HCT116 (cell line): ENCODE data around the gene NFIB. TPM values are rescaled to one million over a fixed set of nuclear protein-coding genes. Genes with fewer than 3 reads are reported as not detected.

Source experiments
- ATAC-seq: fragments of 200-7000 bp; cut with Tn5 transposase; 2 replicates; pipeline ENCODE4 v1.9.1; 2020; ENCODE audit warnings: mild to moderate bottlenecking, moderate library complexity
- BruUV-seq: library from RNA; stranded (reverse); fragments of 400-500 nt; replicated peaks from 2 replicates; lab custom pipeline; 2021; lab: Mats Ljungman, UMichigan
- CTCF ChIA-PET: fragments of 300-600 bp; sonication (Branson Sonifier 250); formaldehyde crosslinking; loops from one replicate; lab custom pipeline; 2021; ENCODE audit warnings: antibody characterized with exemption; lab: Charles Lee
- POLR2A ChIA-PET: fragments of 300-600, 350-600 bp; sonication (Branson Sonifier 250); formaldehyde crosslinking; loops from one replicate; lab custom pipeline; 2021; ENCODE audit warnings: antibody characterized with exemption; lab: Charles Lee
- RAD21 ChIA-PET, 2 experiments: fragments of 300-600 bp; sonication (Branson Sonifier 250); formaldehyde crosslinking; loops; one replicate each; lab custom pipeline; 2023; ENCODE audit warnings: low total read pairs in 2 of 2; ENCODE audit not compliant: uncharacterized antibody in 2 of 2, unreplicated experiment in 2 of 2, low non-redundant PET in 1 of 2; lab: Charles Lee
- DNase-seq: peaks from one replicate; pipeline ENCODE4 v3.0.0-alpha.2; 2010; ENCODE audit warnings: low read depth, low spot score
- H2AFZ ChIP-seq: fragments of 200-600 bp; shearing (Covaris generic), sonication (generic); 2 replicates; pipeline ENCODE4 v1.6.1; 2017; ENCODE audit warnings: low read depth, mixed run types, mixed read lengths, antibody characterized with exemption, low read length; ENCODE audit not compliant: poor library complexity, severe bottlenecking
- H3K27ac ChIP-seq: 2 replicates; pipeline ENCODE4 v1.5.1; 2012; ENCODE audit warnings: low read depth, low read length
- H3K27me3 ChIP-seq: fragments of 200-600 bp; sonication (generic); 2 replicates; pipeline ENCODE4 v1.6.1; 2016; ENCODE audit warnings: mixed run types, low read length, mixed read lengths; ENCODE audit not compliant: insufficient read depth
- H3K36me3 ChIP-seq, 2 experiments: fragments of 200-500 bp in 1 of 2; fragments of 200-600 bp in 1 of 2; sonication (Bioruptor generic) in 1 of 2; sonication (generic) in 1 of 2; 2 replicates each; pipeline versions ENCODE4 v1.5.1 to v1.6.1; 2014 to 2016; ENCODE audit warnings: low read length in 2 of 2, inconsistent platforms in 1 of 2, mixed read lengths in 1 of 2, mixed run types in 1 of 2; ENCODE audit not compliant: insufficient read depth in 2 of 2, control insufficient read depth in 1 of 2
- H3K4me1 ChIP-seq, 2 experiments: fragments of 200-600 bp in 1 of 2; sonication (generic) in 1 of 2; 2 replicates each; pipeline versions ENCODE4 v1.5.1 to v1.6.1; 2012 to 2017; ENCODE audit warnings: low read length in 2 of 2, inconsistent platforms in 1 of 2, mild to moderate bottlenecking in 1 of 2, mixed read lengths in 1 of 2, mixed run types in 1 of 2, moderate library complexity in 1 of 2; ENCODE audit not compliant: insufficient read depth in 2 of 2, control insufficient read depth in 1 of 2
- H3K4me2 ChIP-seq: fragments of 200-600 bp; sonication (generic); 2 replicates; pipeline ENCODE4 v1.6.1; 2017; ENCODE audit warnings: mixed run types, low read length, mixed read lengths
- H3K4me3 ChIP-seq, 2 experiments: fragments of 200-600 bp in 1 of 2; sonication (generic) in 1 of 2; replicated peaks in 1 of 2; 2 replicates each; pipeline ENCODE4 v1.5.1; 2011 to 2016; ENCODE audit warnings: low read length in 2 of 2, control low read depth in 1 of 2, low read depth in 1 of 2, mild to moderate bottlenecking in 1 of 2, mixed read lengths in 1 of 2, mixed run types in 1 of 2
- H3K79me2 ChIP-seq: fragments of 200-600 bp; sonication (generic); 2 replicates; pipeline ENCODE4 v1.6.1; 2017; ENCODE audit warnings: mild to moderate bottlenecking, mixed run types, low read length, moderate library complexity, mixed read lengths; ENCODE audit not compliant: insufficient read depth
- H3K9ac ChIP-seq: fragments of 200-600 bp; sonication (generic); 2 replicates; pipeline ENCODE4 v1.6.1; 2016; ENCODE audit warnings: low read length, mixed read lengths
- H3K9me2 ChIP-seq: fragments of 200-600 bp; sonication (generic), shearing (Covaris generic); 2 replicates; pipeline ENCODE4 v1.6.1; 2017; ENCODE audit warnings: mixed run types, mild to moderate bottlenecking, moderate library complexity; ENCODE audit not compliant: insufficient read depth
- H3K9me3 ChIP-seq, 2 experiments: fragments of 200-500 bp in 1 of 2; fragments of 200-600 bp in 1 of 2; sonication (Bioruptor generic) in 1 of 2; sonication (generic) in 1 of 2; 2 replicates each; pipeline ENCODE4 v1.6.1; 2014 to 2017; ENCODE audit warnings: low read length in 2 of 2, mixed read lengths in 2 of 2, inconsistent platforms in 1 of 2, low read depth in 1 of 2, mild to moderate bottlenecking in 1 of 2, mixed run types in 1 of 2, moderate library complexity in 1 of 2; ENCODE audit not compliant: control insufficient read depth in 1 of 2, insufficient read depth in 1 of 2
- H4K20me1 ChIP-seq: fragments of 200-600 bp; sonication (generic), shearing (Covaris generic); 2 replicates; pipeline ENCODE4 v1.6.1; 2017; ENCODE audit warnings: mixed run types, mild to moderate bottlenecking, moderate library complexity; ENCODE audit not compliant: insufficient read depth
- CBX3 ChIP-seq: IDR thresholded peaks from 2 replicates; pipeline ENCODE4 v1.6.1; 2012; ENCODE audit warnings: low read depth
- CEBPB ChIP-seq: IDR thresholded peaks from 2 replicates; pipeline ENCODE4 v1.6.1; 2012; ENCODE audit warnings: low read depth
- EGR1 ChIP-seq: IDR thresholded peaks from 2 replicates; pipeline ENCODE4 v1.6.1; 2012; ENCODE audit warnings: low read depth
- ELF1 ChIP-seq: IDR thresholded peaks from 2 replicates; pipeline ENCODE4 v1.6.1; 2012; ENCODE audit warnings: low read depth, borderline replicate concordance
- EZH2phosphoT487 ChIP-seq: fragments of 200-600 bp; IDR thresholded peaks from 2 replicates; pipeline ENCODE4 v1.6.1; 2018; ENCODE audit warnings: antibody characterized with exemption, borderline replicate concordance
- JUND ChIP-seq: IDR thresholded peaks from 2 replicates; pipeline ENCODE4 v1.6.1; 2012
- POLR2A ChIP-seq: IDR thresholded peaks from 2 replicates; pipeline ENCODE4 v1.7.0; 2011; ENCODE audit warnings: borderline replicate concordance; ENCODE audit not compliant: insufficient read depth, insufficient read length; ENCODE audit errors: extremely low read depth
- POLR2AphosphoS5 ChIP-seq: IDR thresholded peaks from 2 replicates; pipeline ENCODE4 v1.6.1; 2011; ENCODE audit warnings: mild to moderate bottlenecking, low read depth, low read length, moderate library complexity
- SIN3A ChIP-seq: IDR thresholded peaks from 2 replicates; pipeline ENCODE4 v1.6.1; 2012; ENCODE audit warnings: low read depth
- SRF ChIP-seq: IDR thresholded peaks from 2 replicates; pipeline ENCODE4 v1.6.1; 2012; ENCODE audit warnings: low read depth
- TCF7L2 ChIP-seq: IDR thresholded peaks from 2 replicates; pipeline ENCODE4 v1.7.0; 2011; ENCODE audit warnings: borderline replicate concordance, inconsistent platforms; ENCODE audit not compliant: insufficient read depth, insufficient read length; ENCODE audit errors: extremely low read depth
- YY1 ChIP-seq: IDR thresholded peaks from 2 replicates; pipeline ENCODE4 v1.6.1; 2011; ENCODE audit warnings: low read length, low read depth, moderate library complexity, mild to moderate bottlenecking; ENCODE audit not compliant: insufficient replicate concordance; ENCODE audit errors: extremely low read depth
- ZBTB33 ChIP-seq: IDR thresholded peaks from 2 replicates; pipeline ENCODE4 v1.6.1; 2011; ENCODE audit warnings: mild to moderate bottlenecking, low read length, moderate library complexity; ENCODE audit not compliant: insufficient replicate concordance; ENCODE audit errors: extremely low read depth
- ZFX ChIP-seq: fragments of 450-650 bp; IDR thresholded peaks from 2 replicates; pipeline ENCODE4 v1.6.1; 2017
- ZNF274 ChIP-seq: fragments of 200-500 bp; sonication (Bioruptor generic); IDR thresholded peaks from 2 replicates; pipeline ENCODE4 v1.6.1; 2014; ENCODE audit warnings: mild to moderate bottlenecking, low read depth, low read length, inconsistent platforms
- intact Hi-C: fragments of 100-400 bp; cut with micrococcal nuclease; formaldehyde crosslinking; loops from 2 replicates; pipeline ENCODE4 v1.10.0; 2022
- total RNA-seq: library from RNA; stranded (reverse); gene quantifications from one replicate; pipeline ENCODE4 v1.2.1, GENCODE V29; 2021; ENCODE audit not compliant: unreplicated experiment
- TF ChIP-seq, protein P1 (sequence below): IDR thresholded peaks from 2 replicates; pipeline ENCODE4 v1.6.1; 2012
- TF ChIP-seq, protein P2 (sequence below), 3 experiments: fragments of 200-600 bp in 1 of 3; sonication (generic) in 1 of 3; IDR thresholded peaks in 2 of 3; conservative IDR thresholded peaks in 1 of 3; 2 replicates each; pipeline ENCODE4 v1.5.1; 2012 to 2017; ENCODE audit warnings: low read depth in 2 of 3, low read length in 2 of 3, antibody characterized with exemption in 1 of 3, borderline replicate concordance in 1 of 3, control low read depth in 1 of 3, mild to moderate bottlenecking in 1 of 3, mixed read lengths in 1 of 3, mixed run types in 1 of 3, moderate library complexity in 1 of 3; ENCODE audit not compliant: insufficient read depth in 1 of 3
- TF ChIP-seq, protein P3 (sequence below): IDR thresholded peaks from 2 replicates; pipeline ENCODE4 v1.6.1; 2012; ENCODE audit warnings: low read depth

NFIB gene
- total RNA-seq, 1 experiment from 2014 or later = 6.6 TPM

- H2AFZ ChIP-seq = no peak overlapping the region
- POLR2A ChIA-PET = no interaction called here
- H3K79me2 ChIP-seq = no peaks in the 10 kb centered on the region
- RAD21 ChIA-PET = no interaction called here
- no peak for TF ChIP-seq SIN3A
- TF ChIP-seq EZH2phosphoT487 = no peak
- no peak for TF ChIP-seq JUND
- no peak for TF ChIP-seq POLR2A
- TF ChIP-seq YY1 = no peak
- TF ChIP-seq, protein P1, sequence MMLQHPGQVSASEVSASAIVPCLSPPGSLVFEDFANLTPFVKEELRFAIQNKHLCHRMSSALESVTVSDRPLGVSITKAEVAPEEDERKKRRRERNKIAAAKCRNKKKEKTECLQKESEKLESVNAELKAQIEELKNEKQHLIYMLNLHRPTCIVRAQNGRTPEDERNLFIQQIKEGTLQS = no peak
- TF ChIP-seq ZNF274 = no peak
- no peak for TF ChIP-seq CBX3
- no peak for TF ChIP-seq EGR1
- TF ChIP-seq, protein P2, sequence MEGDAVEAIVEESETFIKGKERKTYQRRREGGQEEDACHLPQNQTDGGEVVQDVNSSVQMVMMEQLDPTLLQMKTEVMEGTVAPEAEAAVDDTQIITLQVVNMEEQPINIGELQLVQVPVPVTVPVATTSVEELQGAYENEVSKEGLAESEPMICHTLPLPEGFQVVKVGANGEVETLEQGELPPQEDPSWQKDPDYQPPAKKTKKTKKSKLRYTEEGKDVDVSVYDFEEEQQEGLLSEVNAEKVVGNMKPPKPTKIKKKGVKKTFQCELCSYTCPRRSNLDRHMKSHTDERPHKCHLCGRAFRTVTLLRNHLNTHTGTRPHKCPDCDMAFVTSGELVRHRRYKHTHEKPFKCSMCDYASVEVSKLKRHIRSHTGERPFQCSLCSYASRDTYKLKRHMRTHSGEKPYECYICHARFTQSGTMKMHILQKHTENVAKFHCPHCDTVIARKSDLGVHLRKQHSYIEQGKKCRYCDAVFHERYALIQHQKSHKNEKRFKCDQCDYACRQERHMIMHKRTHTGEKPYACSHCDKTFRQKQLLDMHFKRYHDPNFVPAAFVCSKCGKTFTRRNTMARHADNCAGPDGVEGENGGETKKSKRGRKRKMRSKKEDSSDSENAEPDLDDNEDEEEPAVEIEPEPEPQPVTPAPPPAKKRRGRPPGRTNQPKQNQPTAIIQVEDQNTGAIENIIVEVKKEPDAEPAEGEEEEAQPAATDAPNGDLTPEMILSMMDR (IDR thresholded peaks at IDR 0.05 in 2 of 3, conservative IDR thresholded peaks at IDR 0.05 in 1 of 3; ENCODE audit: borderline replicate concordance in 1 of 3, insufficient read depth in 1 of 3, low read depth in 2 of 3, low read length in 2 of 3) = no peak
- TF ChIP-seq POLR2AphosphoS5 = no peak
- no peak for TF ChIP-seq CEBPB
- no peak for TF ChIP-seq ZFX
- no peak for TF ChIP-seq ZBTB33
- TF ChIP-seq ELF1 = no peak
- no peak for TF ChIP-seq TCF7L2
- TF ChIP-seq, protein P3, sequence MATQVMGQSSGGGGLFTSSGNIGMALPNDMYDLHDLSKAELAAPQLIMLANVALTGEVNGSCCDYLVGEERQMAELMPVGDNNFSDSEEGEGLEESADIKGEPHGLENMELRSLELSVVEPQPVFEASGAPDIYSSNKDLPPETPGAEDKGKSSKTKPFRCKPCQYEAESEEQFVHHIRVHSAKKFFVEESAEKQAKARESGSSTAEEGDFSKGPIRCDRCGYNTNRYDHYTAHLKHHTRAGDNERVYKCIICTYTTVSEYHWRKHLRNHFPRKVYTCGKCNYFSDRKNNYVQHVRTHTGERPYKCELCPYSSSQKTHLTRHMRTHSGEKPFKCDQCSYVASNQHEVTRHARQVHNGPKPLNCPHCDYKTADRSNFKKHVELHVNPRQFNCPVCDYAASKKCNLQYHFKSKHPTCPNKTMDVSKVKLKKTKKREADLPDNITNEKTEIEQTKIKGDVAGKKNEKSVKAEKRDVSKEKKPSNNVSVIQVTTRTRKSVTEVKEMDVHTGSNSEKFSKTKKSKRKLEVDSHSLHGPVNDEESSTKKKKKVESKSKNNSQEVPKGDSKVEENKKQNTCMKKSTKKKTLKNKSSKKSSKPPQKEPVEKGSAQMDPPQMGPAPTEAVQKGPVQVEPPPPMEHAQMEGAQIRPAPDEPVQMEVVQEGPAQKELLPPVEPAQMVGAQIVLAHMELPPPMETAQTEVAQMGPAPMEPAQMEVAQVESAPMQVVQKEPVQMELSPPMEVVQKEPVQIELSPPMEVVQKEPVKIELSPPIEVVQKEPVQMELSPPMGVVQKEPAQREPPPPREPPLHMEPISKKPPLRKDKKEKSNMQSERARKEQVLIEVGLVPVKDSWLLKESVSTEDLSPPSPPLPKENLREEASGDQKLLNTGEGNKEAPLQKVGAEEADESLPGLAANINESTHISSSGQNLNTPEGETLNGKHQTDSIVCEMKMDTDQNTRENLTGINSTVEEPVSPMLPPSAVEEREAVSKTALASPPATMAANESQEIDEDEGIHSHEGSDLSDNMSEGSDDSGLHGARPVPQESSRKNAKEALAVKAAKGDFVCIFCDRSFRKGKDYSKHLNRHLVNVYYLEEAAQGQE = no peak
- TF ChIP-seq SRF = no peak
- H3K27ac ChIP-seq = no peak overlapping the region
- no TSS peak for BruUV-seq
- no peak overlapping the region for H3K9ac ChIP-seq
- DNase-seq (no peak), ATAC-seq (no peak)
- no peaks in the 10 kb centered on the region for H3K4me1 ChIP-seq
- CTCF ChIA-PET = no interaction called here
- no peaks in the 10 kb centered on the region for H4K20me1 ChIP-seq
- no peaks in the 10 kb centered on the region for H3K9me2 ChIP-seq
- H3K4me3 ChIP-seq = no peak overlapping the region
- intact Hi-C loops = no loop called here
- H3K36me3 ChIP-seq = no peaks in the 10 kb centered on the region
- no peaks in the 10 kb centered on the region; the same call in 1 of the 2 replicates for H3K27me3 ChIP-seq
- no peaks in the 10 kb centered on the region for H3K9me3 ChIP-seq
- H3K4me2 ChIP-seq = no peak overlapping the region
Observed at GRCh38 chr9:14198841-14199455, 115.0 kb downstream of the NFIB start.
